B cell (primary cell): ENCODE data around the gene RHOG. TPM values are rescaled to one million over a fixed set of nuclear protein-coding genes. Genes with fewer than 3 reads are reported as not detected.

Source experiments
- ATAC-seq: fragments of 200-7000 bp; cut with Tn5 transposase; one replicate; pipeline ENCODE4 v1.10.0; 2021; ENCODE audit warnings: low read depth, mild to moderate bottlenecking, moderate number of reproducible peaks, moderate library complexity
- CTCF ChIA-PET: fragments of 350-600 bp; sonication (Branson Sonifier 250); formaldehyde crosslinking; loops from one replicate; lab custom pipeline; 2021; ENCODE audit warnings: antibody characterized with exemption, inconsistent platforms; lab: Charles Lee
- POLR2A ChIA-PET: fragments of 350-600 bp; sonication (Branson Sonifier 250); formaldehyde crosslinking; loops from one replicate; lab custom pipeline; 2021; ENCODE audit warnings: antibody characterized with exemption; lab: Charles Lee
- DNase-seq: peaks from one replicate; pipeline ENCODE4 v3.0.0; 2013
- H2AFZ ChIP-seq: 2 replicates; pipeline ENCODE4 v1.6.1; 2012; ENCODE audit warnings: mild to moderate bottlenecking, low read depth, low read length; ENCODE audit not compliant: insufficient read depth, poor library complexity, severe bottlenecking
- H3K27ac ChIP-seq, 2 donors: 1 replicate in 1 of 2; 2 replicates in 1 of 2; pipeline ENCODE4 v1.5.1; 2012 to 2013; ENCODE audit warnings: low read length in 2 of 2, mild to moderate bottlenecking in 2 of 2, moderate library complexity in 1 of 2
- H3K27me3 ChIP-seq, 4 experiments: fragments of 200-600 bp in 1 of 4; sonication (generic) in 1 of 4; replicated peaks in 1 of 4; 1 replicate in 2 of 4; 2 replicates in 2 of 4; pipeline versions ENCODE4 v1.6.1 to v1.7.0; 2013 to 2016; ENCODE audit warnings: low read length in 3 of 4, mild to moderate bottlenecking in 2 of 4, mixed read lengths in 1 of 4, moderate library complexity in 1 of 4; ENCODE audit not compliant: insufficient read depth in 4 of 4, control insufficient read depth in 3 of 4; ENCODE audit errors: control extremely low read depth in 1 of 4
- H3K36me3 ChIP-seq, 2 experiments: replicated peaks in 1 of 2; 1 replicate in 1 of 2; 2 replicates in 1 of 2; pipeline versions ENCODE4 v1.6.1 to v1.7.1; 2013; ENCODE audit warnings: low read length in 1 of 2; ENCODE audit not compliant: insufficient read depth in 2 of 2, control insufficient read depth in 1 of 2; ENCODE audit errors: control extremely low read depth in 1 of 2, extremely low read depth in 1 of 2
- H3K4me1 ChIP-seq, 2 donors: fragments of 200-600 bp in 1 of 2; sonication (generic) in 1 of 2; 1 replicate in 1 of 2; 2 replicates in 1 of 2; pipeline versions ENCODE4 v1.5.1 to v1.6.1; 2013 to 2017; ENCODE audit warnings: low read length in 2 of 2; ENCODE audit not compliant: control insufficient read depth in 2 of 2, insufficient read depth in 2 of 2
- H3K4me2 ChIP-seq: replicated peaks from 2 replicates; pipeline ENCODE3; 2012; ENCODE audit warnings: mild to moderate bottlenecking, low read depth, low read length; ENCODE audit not compliant: poor library complexity, severe bottlenecking
- H3K4me3 ChIP-seq, 5 experiments: fragments of 200-600 bp in 1 of 5; sonication (generic) in 1 of 5; 1 replicate in 3 of 5; 2 replicates in 2 of 5; pipeline versions ENCODE4 v1.5.1 to v1.7.0; 2011 to 2016; ENCODE audit warnings: low read length in 4 of 5, mild to moderate bottlenecking in 4 of 5, low read depth in 2 of 5, control low read depth in 1 of 5, moderate library complexity in 1 of 5; ENCODE audit not compliant: insufficient read depth in 1 of 5; ENCODE audit errors: control extremely low read depth in 1 of 5, extremely low read depth in 1 of 5
- H3K79me2 ChIP-seq: fragments of 200-600 bp; sonication (generic); one replicate; pipeline ENCODE4 v1.6.0; 2016; ENCODE audit warnings: low read length; ENCODE audit not compliant: control insufficient read depth, insufficient read depth
- H3K9ac ChIP-seq: fragments of 200-600 bp; sonication (generic); 2 replicates; pipeline ENCODE4 v1.6.1; 2017; ENCODE audit warnings: mild to moderate bottlenecking, low read length, moderate library complexity
- H3K9me3 ChIP-seq, 3 donors: one replicate each; pipeline versions ENCODE4 v1.6.1 to v1.7.1; 2013; ENCODE audit warnings: low read length in 2 of 3; ENCODE audit not compliant: control insufficient read depth in 2 of 3, insufficient read depth in 1 of 3; ENCODE audit errors: control extremely low read depth in 1 of 3
- H4K20me1 ChIP-seq: 2 replicates; pipeline ENCODE4 v1.6.0; 2012; ENCODE audit warnings: mild to moderate bottlenecking, low read length; ENCODE audit not compliant: insufficient read depth, control insufficient read depth, poor library complexity, severe bottlenecking
- H3K27ac Mint-ChIP-seq: one replicate; pipeline ENCODE4 v1.8.0; 2021; ENCODE audit warnings: mixed read lengths
- H3K27me3 Mint-ChIP-seq: one replicate; pipeline ENCODE4 v1.8.0; 2021; ENCODE audit warnings: mixed read lengths
- H3K4me1 Mint-ChIP-seq: one replicate; pipeline ENCODE4 v1.8.0; 2021; ENCODE audit warnings: mixed read lengths
- H3K4me3 Mint-ChIP-seq: one replicate; pipeline ENCODE4 v1.8.0; 2021; ENCODE audit warnings: mixed read lengths
- H3K9me3 Mint-ChIP-seq: one replicate; pipeline ENCODE4 v1.8.0; 2022; ENCODE audit warnings: mixed read lengths; ENCODE audit not compliant: insufficient read depth
- EZH2 ChIP-seq: IDR thresholded peaks from 2 replicates; pipeline ENCODE4 v1.6.1; 2012; ENCODE audit warnings: borderline replicate concordance, low read depth, mild to moderate bottlenecking, moderate library complexity, low read length; ENCODE audit not compliant: insufficient read depth, poor library complexity, severe bottlenecking
- WGBS: methylation state at CpG from one replicate; pipeline ENCODE4 v1.1.5; 2013; ENCODE audit warnings: missing lambda C conversion rate; ENCODE audit not compliant: insufficient coverage; 5-methylcytosine and 5-hydroxymethylcytosine counted together
- intact Hi-C: fragments of 100-400 bp; cut with micrococcal nuclease; formaldehyde crosslinking; loops from one replicate; pipeline ENCODE4 v1.10.0; 2022
- polyA plus RNA-seq: library from polyadenylated mRNA; depleted of rRNA; stranded (reverse); fragments of >200 nt; gene quantifications from 2 replicates; pipeline ENCODE4 v1.2.3, GENCODE V29; 2012
- total RNA-seq, 2 donors: library from RNA; stranded (reverse); fragments of 120-200 nt in 1 of 2; gene quantifications; 1 replicate in 1 of 2; 2 replicates in 1 of 2; pipeline versions ENCODE4 v1.2.3 to v1.2.4, GENCODE V29; 2013 to 2022
- TF ChIP-seq, protein P1 (sequence below): fragments of 200-600 bp; IDR thresholded peaks from one replicate; pipeline ENCODE4 v1.8.0; 2022; ENCODE audit warnings: antibody characterized with exemption, mild to moderate bottlenecking

RHOG gene
- total and polyA plus RNA-seq, 2 donors (not counting 1 experiment from before 2014, with no cell fraction given): 102 to 141 TPM

DNA sequence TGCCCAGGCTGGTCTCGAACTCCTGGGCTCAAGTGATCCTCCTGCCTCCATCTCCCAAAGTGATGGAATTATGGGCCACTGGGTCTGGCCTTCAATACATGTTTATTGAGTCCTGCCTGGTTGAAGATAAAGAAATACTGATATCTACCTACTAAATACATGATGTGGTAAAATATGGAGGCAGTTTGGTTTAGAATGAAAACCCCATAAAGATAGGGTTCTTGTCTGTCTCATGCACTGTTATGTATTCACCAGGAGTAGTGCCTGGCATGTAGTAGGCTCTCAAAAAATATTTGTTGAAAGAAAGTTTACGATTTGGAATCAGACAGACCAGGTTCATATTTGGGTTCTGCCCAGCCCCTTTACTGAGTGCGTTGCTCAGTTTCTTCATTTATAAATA, 35.9 kb upstream of the RHOG start:
- H3K4me1 ChIP-seq: peaks cover 75 to 91% of the 10 kb centered on the region in 2 donors
- intact Hi-C loops: no loop called here
- POLR2A ChIA-PET: interaction anchor here (0.7 kb wide), 1 partner anchor 36 kb away, joined by 3 read pairs; the partner anchor contains the start of gene RHOG

DNA sequence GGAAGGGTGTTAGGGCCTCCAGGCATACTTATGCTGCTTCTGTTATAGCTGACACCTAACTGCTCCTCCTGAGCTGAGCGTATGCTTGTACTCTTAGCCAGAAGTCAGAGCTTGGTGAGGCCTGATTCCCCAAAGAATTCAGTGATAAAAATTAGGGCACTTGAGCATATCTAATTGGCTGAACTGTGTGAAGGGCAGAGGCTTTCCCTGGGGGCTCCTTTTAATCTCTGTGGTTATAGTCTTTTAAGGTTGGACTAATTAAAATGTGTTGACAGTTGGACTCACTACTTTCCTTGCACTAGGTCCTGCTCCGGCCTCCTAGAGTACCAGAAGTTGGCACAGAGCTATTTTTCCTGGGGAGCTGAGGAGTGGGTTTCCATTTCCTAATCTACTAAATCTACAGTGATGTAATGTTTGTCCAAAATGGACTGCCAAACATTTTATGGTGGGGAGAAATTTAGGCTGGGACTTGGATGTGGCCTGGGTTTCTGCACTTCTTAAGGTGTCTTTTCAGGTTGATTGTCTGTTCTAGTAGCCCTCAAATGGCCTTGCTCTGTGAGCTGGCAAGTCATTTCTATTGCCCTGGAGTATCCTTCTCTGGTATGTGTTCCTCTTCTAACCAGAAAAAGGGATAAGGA, 33.1 kb upstream of the RHOG start:
- peak overlapping the region; percentile 83 for H3K27ac Mint-ChIP-seq
- intact Hi-C loops: no loop called here
- H3K9ac ChIP-seq: peak overlapping the region; percentile 2
- H2AFZ ChIP-seq: no peak overlapping the region
- H3K4me1 ChIP-seq: peaks cover 63 to 71% of the 10 kb centered on the region in 2 donors
- TF ChIP-seq, protein P1, sequence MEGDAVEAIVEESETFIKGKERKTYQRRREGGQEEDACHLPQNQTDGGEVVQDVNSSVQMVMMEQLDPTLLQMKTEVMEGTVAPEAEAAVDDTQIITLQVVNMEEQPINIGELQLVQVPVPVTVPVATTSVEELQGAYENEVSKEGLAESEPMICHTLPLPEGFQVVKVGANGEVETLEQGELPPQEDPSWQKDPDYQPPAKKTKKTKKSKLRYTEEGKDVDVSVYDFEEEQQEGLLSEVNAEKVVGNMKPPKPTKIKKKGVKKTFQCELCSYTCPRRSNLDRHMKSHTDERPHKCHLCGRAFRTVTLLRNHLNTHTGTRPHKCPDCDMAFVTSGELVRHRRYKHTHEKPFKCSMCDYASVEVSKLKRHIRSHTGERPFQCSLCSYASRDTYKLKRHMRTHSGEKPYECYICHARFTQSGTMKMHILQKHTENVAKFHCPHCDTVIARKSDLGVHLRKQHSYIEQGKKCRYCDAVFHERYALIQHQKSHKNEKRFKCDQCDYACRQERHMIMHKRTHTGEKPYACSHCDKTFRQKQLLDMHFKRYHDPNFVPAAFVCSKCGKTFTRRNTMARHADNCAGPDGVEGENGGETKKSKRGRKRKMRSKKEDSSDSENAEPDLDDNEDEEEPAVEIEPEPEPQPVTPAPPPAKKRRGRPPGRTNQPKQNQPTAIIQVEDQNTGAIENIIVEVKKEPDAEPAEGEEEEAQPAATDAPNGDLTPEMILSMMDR: no peak
- no peak for TF ChIP-seq EZH2
- WGBS: 0% methylated on average over 1 of the region's 2 CpGs
- peak overlapping the region; percentile 57 for H3K4me3 Mint-ChIP-seq
- no peak overlapping the region for H3K4me3 ChIP-seq
- H3K9me3 ChIP-seq: no peaks in the 10 kb centered on the region
- H3K36me3 ChIP-seq: no peaks in the 10 kb centered on the region
- peak overlapping the region; percentile 38 for H3K4me2 ChIP-seq
- peaks cover 14% of the 10 kb centered on the region for H4K20me1 ChIP-seq
- H3K27ac ChIP-seq: peak overlapping the region; percentile 1 to 67
- ChIA-PET CTCF (interaction anchor here (0.7 to 36.8 kb wide), 9 partner anchors 9 to 200 kb away, joined by 3 to 662 read pairs (median 4); partner anchors contain the start of genes RHOG and STIM1), POLR2A (interaction anchor here (0.7 to 4.5 kb wide), 2 partner anchors 19 to 84 kb away, joined by 3 to 19 read pairs; partner anchors contain the start of gene STIM1)
- ATAC-seq: peak; percentile 70
- peaks cover 84% of the 10 kb centered on the region for H3K4me1 Mint-ChIP-seq
- H3K79me2 ChIP-seq: peaks cover 98% of the 10 kb centered on the region
- DNase-seq: no peak
- H3K27me3 Mint-ChIP-seq: no peaks in the 10 kb centered on the region
- H3K9me3 Mint-ChIP-seq: no peaks in the 10 kb centered on the region
- no peaks in the 10 kb centered on the region for H3K27me3 ChIP-seq

More for the DNA sequence above, 35.9 kb upstream of the RHOG start:
- TF ChIP-seq, protein P1: no peak
- no peak for TF ChIP-seq EZH2
- H3K27me3 Mint-ChIP-seq: no peaks in the 10 kb centered on the region
- H2AFZ ChIP-seq: no peak overlapping the region
- no peak overlapping the region for H3K4me2 ChIP-seq
- no peak overlapping the region for H3K4me3 ChIP-seq
- H3K36me3 ChIP-seq: no peaks in the 10 kb centered on the region
- peaks cover 98% of the 10 kb centered on the region for H3K79me2 ChIP-seq
- H3K4me3 Mint-ChIP-seq: no peak overlapping the region
- ATAC-seq (no peak), DNase-seq (no peak)
- peak overlapping the region in 1 of 2 donors; percentile 61 for H3K27ac ChIP-seq
- H3K9ac ChIP-seq: no peak overlapping the region
- H3K27me3 ChIP-seq: no peaks in the 10 kb centered on the region
- H4K20me1 ChIP-seq: peaks cover 14% of the 10 kb centered on the region
- no CpG with 5 or more reads among the region's 3 CpGs for WGBS
- H3K9me3 ChIP-seq: no peaks in the 10 kb centered on the region
- peak overlapping the region; percentile 62 for H3K27ac Mint-ChIP-seq
- CTCF ChIA-PET: interaction anchor here (0.9 to 36.8 kb wide), 4 partner anchors 12 to 34 kb away, joined by 3 to 662 read pairs (median 14); partner anchors contain the start of genes RHOG and STIM1
- no peaks in the 10 kb centered on the region for H3K9me3 Mint-ChIP-seq
- peaks cover 85% of the 10 kb centered on the region for H3K4me1 Mint-ChIP-seq
